ENCODE data around the gene CYP27A1. TPM values are rescaled to one million over a fixed set of nuclear protein-coding genes. Genes with fewer than 3 reads are reported as not detected.

Gene CYP27A1
- total RNA-seq, 4 donors from 2014 or later = 11.9 to 206 (median 22.6) TPM

DNA sequence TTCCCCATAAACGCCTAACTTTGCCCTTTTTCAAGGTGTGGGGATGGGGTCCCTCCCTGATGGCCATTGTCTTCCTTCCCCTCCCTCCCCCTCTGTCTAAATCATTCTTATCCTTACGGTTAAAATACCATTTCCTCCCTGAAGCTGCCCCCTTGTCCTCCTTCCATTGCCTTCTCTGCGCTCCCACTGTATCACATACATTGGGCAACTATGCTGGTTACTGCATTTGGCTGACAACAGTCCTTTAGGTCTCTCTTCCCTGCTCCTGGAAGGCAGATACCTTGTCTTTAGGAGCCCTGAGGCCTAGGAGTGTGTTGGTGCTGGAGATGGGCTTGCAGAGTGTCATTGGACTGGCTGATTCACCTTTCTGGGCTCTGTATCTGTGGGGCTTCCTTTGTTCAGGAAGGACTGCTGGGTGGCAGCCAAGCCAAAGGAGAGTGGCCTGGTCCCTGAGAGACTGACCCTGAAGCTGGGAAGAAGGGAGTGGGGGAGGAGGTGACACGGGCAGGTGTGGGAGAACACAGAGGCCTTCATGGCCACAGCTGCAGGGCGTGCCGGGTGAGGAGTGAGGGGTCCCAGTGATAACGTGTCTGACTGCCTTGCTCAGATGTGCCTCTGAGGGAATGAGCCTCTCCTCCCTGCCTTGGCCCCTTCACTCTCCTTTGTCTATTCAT, 79.8 kb downstream of the CYP27A1 start:
- TF ChIP-seq, protein P1, sequence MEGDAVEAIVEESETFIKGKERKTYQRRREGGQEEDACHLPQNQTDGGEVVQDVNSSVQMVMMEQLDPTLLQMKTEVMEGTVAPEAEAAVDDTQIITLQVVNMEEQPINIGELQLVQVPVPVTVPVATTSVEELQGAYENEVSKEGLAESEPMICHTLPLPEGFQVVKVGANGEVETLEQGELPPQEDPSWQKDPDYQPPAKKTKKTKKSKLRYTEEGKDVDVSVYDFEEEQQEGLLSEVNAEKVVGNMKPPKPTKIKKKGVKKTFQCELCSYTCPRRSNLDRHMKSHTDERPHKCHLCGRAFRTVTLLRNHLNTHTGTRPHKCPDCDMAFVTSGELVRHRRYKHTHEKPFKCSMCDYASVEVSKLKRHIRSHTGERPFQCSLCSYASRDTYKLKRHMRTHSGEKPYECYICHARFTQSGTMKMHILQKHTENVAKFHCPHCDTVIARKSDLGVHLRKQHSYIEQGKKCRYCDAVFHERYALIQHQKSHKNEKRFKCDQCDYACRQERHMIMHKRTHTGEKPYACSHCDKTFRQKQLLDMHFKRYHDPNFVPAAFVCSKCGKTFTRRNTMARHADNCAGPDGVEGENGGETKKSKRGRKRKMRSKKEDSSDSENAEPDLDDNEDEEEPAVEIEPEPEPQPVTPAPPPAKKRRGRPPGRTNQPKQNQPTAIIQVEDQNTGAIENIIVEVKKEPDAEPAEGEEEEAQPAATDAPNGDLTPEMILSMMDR (IDR thresholded peaks at IDR 0.05; ENCODE audit: low read depth) = no peak

DNA sequence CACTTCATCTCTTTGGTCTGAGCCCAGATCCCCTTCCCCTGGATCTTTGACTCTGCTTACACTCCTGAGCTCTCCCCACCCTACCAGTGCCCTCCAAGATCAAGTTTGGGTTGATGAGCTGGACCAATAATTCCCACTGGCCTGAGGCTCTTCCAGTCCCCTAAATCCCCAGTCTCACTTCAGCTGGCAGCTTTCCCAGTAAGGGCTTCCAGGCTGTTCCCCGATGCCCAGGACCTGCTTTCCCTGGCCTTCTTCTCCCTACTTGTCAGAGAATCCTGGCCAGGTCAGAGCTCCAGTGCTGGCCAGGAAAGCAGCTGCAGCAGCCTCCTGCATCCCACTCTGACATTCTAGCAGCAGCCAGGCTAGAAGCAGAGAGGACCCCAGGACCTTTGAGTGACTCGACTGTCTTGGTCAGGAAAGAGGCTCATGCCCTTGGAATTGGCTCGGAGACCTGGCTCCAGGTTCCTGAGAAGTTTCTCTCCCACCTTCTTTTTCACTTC, 81.1 kb downstream of the CYP27A1 start:
- TF ChIP-seq, protein P1 (IDR thresholded peaks at IDR 0.05; ENCODE audit: low read depth) = no peak

Other genes with a start within 250 kb of the CYP27A1 start
- 10 to 100 TPM; 11.2 to 13.4 (median 11.7) TPM for gene USP37, start 213.8 kb upstream of the CYP27A1 start, total RNA-seq
- gene CNOT9, start 213.3 kb upstream of the CYP27A1 start, total RNA-seq = 10 to 100 TPM; 22.6 to 53.8 (median 31.9) TPM
- gene PLCD4, start 174.2 kb upstream of the CYP27A1 start, total RNA-seq = 1 to 10 TPM; 1.1 to 2.6 (median 1.6) TPM
- 10 to 100 TPM in 3 of 4 donors, 1 to 10 TPM in 1; 8.5 to 31.1 (median 11.9) TPM for gene ZNF142, start 122.5 kb upstream of the CYP27A1 start, total RNA-seq
- 10 to 100 TPM; 14.8 to 38.8 (median 24.9) TPM for gene BCS1L, start 122.5 kb upstream of the CYP27A1 start, total RNA-seq
- 10 to 100 TPM in 3 of 4 donors, 1 to 10 TPM in 1; 7.5 to 13.7 (median 12.0) TPM for gene RNF25, start 110.1 kb upstream of the CYP27A1 start, total RNA-seq
- 10 to 100 TPM; 19.4 to 48.0 (median 26.8) TPM for gene STK36, start 110.1 kb upstream of the CYP27A1 start, total RNA-seq
- 10 to 100 TPM in 3 of 4 donors, 1 to 10 TPM in 1; 7.0 to 19.1 (median 15.4) TPM for gene TTLL4, start 71.3 kb upstream of the CYP27A1 start, total RNA-seq
- not detected for gene PRKAG3, start 49.7 kb downstream of the CYP27A1 start, total RNA-seq
- 1 to 10 TPM in 1 of 4 donors, under 1 TPM in 1, not detected in 2; 0.34 to 2.0 TPM for gene WNT6, start 77.7 kb downstream of the CYP27A1 start, total RNA-seq
- gene WNT10A, start 98.7 kb downstream of the CYP27A1 start, total RNA-seq = not detected
- gene CDK5R2, start 177.5 kb downstream of the CYP27A1 start, total RNA-seq = not detected
- not detected for gene FEV, start 203.0 kb downstream of the CYP27A1 start, total RNA-seq
- not detected for gene CRYBA2, start 211.3 kb downstream of the CYP27A1 start, total RNA-seq

Data from subcutaneous adipose tissue (tissue), 4 donors.